Left ventricle myocardium superior (tissue), 1 donor: ENCODE data around the gene RCSD1. TPM values are rescaled to one million over a fixed set of nuclear protein-coding genes. Genes with fewer than 3 reads are reported as not detected.

Experiments
- ATAC-seq: fragments of 200-7000 bp; cut with Tn5 transposase; one replicate; pipeline ENCODE4 v1.9.1; 2020; ENCODE audit warnings: mild to moderate bottlenecking, moderate library complexity
- DNase-seq: peaks from one replicate; pipeline ENCODE4 v3.0.0-alpha.2; 2020
- intact Hi-C: fragments of 100-400 bp; cut with micrococcal nuclease; formaldehyde crosslinking; loops from one replicate; pipeline ENCODE4 v1.11.0; 2022
- total RNA-seq: library from RNA; stranded (reverse); fragmentation: NEBNext Ultra II Directional; extraction: Animal tissue kit (Norgen Biotek cat#: 25700); gene quantifications from one replicate; pipeline ENCODE4 v1.2.1, GENCODE V29; 2021
- donor health status: DM: no; HTN: yes; CAD: no; lungs with severe emphysema.

The RCSD1 gene
- total RNA-seq, 1 donor from 2014 or later = 45.3 TPM

DNA sequence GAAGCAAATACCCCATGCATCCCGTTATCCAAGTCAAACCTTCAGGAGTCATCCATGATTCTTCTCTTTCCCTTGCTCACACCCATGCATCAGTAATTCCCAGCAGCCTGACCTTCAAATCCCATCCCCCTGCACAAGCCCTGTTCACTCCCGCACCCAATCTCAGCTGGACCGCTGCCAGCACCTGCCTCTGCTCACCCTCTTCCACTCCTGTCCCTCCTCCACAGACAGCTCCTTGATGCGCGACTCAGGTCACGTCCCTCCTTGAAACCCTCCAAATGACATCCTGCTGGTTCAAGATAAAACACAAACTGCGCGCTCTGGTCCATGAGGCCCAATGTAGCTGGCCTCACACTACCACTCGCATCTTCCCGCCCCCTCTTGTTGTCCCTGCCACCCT lies 48.4 kb downstream of the RCSD1 start:
- intact Hi-C loops = no loop called here
- peak; percentile 31 for DNase-seq
- ATAC-seq = no peak

DNA sequence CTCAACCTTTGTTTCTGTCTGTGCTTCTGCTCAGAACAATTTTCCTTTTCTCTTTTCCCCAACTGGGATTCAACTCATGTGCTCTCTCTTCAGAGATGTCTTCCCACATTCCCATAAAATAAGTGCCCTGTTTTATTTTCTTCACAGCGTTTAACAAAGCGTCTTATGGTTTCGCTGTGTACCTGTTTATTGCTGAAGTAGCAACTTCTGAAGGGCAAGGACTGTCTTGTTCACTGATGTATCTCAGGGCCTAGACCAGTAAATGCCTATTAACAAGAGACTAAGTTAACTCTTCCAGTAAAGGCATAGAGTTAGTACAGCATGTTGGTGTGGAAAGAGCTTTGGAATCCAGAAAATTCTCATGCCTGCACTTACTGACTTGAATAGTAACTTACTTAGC lies 48.8 kb downstream of the RCSD1 start:
- ATAC-seq (no peak), DNase-seq (no peak)
- intact Hi-C loops = no loop called here

DNA sequence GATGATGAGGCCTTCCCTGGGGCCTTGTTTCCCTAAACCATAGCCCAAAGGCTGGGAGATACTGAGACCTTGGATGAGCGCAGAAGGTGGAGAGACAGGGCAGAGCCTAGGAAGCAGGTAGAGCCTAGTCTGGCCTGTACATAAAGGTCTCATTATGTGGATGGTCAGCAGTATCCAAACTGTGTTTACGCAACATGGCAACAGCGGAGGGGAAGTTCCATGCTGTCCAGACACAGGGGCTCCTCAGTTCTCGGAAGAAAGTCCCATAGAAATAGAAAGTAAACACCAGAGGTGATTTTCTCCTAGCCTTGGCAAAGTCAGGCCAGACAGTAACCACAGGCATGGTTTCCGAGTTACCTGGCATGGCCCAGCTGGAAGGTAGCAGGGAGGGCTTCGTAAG lies 49.7 kb downstream of the RCSD1 start:
- intact Hi-C loops = no loop called here
- no peak for ATAC-seq
- no peak for DNase-seq

DNA sequence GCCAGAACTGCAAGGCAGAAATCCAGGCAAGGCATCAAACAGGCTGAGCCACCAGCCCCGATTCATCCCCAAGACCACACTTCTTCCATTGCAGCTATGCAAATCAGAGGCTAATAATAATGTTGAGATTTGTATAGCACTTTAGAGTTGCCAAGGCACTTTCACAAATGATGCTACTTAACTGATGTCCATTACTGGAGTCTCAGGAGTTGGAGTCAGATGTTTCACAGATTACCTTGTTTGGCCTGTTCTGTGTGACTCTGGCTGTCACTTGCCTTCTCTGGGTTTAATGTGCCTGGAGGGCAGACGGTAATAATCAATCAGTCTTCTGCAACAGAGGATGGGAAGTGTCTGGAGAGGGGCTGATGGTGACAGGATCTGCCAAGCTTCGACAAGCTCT lies 51.0 kb downstream of the RCSD1 start:
- no peak for DNase-seq
- intact Hi-C loops = no loop called here
- ATAC-seq = no peak

DNA sequence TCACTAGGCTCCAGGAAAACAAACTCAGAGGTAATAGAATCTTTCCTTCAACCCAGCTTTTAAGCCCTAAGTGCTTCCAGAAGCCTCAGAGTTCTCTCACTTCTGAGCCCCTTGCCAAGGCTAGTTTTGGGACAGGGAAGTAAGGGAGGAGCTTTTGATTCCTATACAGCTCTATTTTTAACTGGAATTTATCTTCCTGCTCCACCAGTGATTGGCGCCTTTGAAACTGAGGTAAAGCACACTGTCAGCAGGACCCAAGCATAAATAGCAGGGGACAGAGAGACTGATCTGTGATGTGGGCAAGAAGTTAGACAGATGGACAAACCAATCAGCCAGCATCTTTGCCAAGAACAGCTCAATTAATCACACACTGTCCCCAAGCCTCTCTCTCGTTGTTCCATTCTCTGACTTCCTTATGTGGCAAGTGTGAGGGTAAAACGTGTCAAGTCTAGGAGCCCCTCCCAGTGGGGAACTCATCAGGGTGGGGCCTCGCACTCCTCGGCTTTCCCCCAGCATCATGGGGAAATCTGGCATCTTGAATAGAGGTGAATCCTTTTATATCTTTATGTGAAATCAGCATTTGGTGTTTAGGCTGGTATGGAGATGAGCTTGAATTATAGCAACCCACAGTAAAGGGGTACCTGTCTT lies 51.5 kb downstream of the RCSD1 start:
- intact Hi-C loops = no loop called here
- peak; percentile 76 for ATAC-seq
- peak; percentile 38 for DNase-seq

DNA sequence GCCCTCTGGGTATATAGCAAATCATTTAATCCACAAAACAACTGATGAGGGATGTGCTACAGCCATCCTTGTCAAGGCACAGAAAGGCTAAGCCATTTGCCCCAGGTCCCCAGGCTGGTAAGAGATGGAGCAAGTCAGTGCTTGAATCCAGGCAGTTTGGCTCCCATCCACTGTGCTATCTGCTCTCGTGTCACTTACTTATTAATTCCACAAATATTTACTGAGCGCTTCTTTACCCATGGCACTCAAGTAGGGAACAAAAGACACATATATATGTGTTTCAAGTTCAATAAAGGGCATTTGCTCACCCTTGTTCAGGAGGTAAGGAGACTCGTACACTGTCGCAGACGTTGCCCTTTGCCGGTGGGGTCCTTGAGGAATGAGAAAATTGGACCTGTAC lies 53.2 kb downstream of the RCSD1 start:
- ATAC-seq = no peak
- intact Hi-C loops = no loop called here
- DNase-seq = no peak

DNA sequence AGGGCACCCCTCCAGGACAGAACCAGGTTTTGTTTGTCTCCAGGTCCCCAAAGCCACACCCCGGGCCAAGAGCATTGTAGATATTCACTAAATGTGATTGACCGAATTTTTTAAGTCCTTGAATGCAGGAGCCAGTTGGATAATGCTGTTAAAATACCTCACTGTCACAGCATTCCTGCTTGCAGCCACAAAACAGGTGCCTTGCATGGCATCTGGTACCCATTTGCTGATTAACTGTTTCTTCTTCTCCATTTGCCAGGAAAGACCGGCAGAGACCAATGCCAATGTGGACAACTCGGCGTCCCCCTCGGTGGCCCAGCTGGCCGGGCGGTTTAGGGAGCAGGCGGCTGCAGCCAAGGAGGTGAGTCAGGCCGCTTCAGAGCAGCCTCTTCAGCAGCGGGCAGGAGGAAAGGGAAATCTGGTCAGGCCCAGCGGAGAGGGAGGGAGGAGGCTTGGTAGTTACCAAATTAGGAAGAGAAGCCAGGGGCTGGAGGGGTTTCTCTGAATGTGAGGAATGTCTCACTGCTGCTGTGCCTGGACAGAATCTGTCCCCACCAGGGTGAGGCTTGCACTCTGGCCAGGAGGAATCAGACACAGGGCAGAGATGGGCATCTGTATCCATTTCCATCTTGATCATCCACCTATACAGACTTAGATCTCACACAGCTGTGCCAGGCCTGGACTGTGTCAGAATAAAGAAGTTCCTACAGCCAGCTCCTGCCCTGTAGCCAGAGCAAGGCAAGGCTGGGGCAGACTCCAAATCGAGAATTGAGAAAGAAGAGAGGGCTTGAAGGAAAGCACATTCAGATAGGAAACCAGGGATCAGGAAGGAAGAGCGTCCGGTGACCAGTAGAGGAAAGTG lies 53.8 kb downstream of the RCSD1 start:
- intact Hi-C loops = no loop called here
- ATAC-seq = peak; percentile 47
- DNase-seq = peak; percentile 58

DNA sequence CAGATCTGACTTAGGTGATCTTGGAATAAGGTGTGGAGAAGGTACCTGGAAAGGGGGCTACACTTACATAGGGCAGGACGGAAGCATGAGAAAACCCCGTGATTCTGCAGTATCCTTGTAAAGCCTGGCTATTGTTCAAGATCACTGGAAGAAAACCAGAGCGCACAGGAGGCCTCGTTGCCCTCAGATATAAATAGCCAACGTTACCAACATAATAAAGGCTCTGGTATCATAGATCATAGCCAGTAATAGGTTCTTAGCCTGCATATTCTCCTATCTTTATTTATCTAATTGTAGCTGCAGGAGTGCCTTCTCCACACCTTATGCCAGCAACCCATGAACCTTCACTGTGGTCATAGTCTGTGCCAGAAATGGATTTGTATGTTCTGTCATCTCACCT lies 55.8 kb downstream of the RCSD1 start:
- intact Hi-C loops = no loop called here
- DNase-seq (no peak), ATAC-seq (peak; percentile 47)

DNA sequence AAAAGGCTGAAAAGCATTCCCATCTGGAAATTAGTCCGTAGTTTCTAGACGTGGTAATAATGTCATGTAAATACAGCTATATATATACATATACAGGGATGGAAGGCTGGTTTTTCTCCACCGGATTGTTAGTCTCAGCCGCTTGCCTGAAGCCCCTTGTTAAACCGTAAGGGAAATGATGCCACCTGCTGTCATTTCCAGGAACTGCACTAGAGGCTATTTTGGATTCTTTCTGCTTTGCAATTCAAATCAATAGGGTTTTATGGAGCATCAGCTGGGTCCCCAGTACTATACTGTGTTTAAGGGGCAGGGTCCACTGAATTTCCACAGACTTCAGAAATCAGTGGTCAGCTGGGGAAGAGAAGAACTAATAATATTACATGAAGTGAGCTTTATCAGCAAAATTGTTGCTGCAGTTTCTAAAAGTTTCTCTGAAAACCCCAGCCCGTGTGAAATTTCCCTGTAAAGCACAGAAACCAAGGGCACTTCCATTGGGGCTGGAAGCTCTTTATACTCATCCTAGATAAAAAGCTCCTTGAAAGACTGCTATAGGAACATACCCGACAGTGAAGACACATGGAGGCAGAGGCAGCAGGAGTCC lies 58.0 kb downstream of the RCSD1 start:
- peak; percentile 35 for DNase-seq
- intact Hi-C loops = loop anchor here (2.0 kb wide), 1 partner anchor 87 kb away; no protein-coding TSS in a partner anchor

DNA sequence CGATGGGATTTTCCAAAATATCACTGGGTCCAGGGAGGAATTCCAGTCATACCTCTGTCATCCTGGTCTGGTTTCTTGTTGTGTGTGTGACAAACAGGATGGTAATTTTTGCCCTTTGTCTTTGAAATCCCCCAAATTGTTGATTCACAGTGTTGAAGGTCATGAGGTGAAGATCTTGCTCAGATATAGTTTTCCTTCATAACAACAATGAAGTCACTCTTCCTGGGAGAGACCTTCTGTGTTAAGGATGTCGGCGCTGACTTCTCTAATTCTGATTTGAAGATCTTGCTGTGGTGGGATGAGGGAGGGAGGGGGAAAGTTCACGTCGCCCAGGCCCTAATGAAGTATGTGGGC lies 59.5 kb downstream of the RCSD1 start:
- intact Hi-C loops = loop anchor here (2.0 kb wide), 1 partner anchor 89 kb away; no protein-coding TSS in a partner anchor
- no peak for DNase-seq
- no peak for ATAC-seq

More for the DNA sequence above, 58.0 kb downstream of the RCSD1 start:
- ATAC-seq = peak; percentile 45

DNA sequence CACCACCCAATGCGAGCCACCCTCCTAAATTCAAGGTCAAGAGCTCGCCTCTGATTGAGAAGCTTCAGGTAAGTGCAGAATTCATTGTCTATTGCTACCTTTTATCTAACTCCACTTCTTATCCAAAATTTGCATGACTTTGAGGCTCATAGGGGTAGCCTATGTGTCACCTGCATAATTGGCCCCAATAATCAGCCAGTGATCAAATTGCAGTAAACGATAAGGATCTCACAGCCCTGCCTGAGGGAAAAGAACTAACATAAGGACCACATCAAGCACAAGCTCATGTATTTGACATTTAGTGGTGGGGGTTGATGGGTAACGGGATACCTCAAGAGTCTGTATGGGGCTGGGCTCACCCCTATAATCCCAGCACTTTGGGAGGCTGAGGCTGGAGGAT lies 60.0 kb downstream of the RCSD1 start:
- intact Hi-C loops = no loop called here
- no peak for ATAC-seq

DNA sequence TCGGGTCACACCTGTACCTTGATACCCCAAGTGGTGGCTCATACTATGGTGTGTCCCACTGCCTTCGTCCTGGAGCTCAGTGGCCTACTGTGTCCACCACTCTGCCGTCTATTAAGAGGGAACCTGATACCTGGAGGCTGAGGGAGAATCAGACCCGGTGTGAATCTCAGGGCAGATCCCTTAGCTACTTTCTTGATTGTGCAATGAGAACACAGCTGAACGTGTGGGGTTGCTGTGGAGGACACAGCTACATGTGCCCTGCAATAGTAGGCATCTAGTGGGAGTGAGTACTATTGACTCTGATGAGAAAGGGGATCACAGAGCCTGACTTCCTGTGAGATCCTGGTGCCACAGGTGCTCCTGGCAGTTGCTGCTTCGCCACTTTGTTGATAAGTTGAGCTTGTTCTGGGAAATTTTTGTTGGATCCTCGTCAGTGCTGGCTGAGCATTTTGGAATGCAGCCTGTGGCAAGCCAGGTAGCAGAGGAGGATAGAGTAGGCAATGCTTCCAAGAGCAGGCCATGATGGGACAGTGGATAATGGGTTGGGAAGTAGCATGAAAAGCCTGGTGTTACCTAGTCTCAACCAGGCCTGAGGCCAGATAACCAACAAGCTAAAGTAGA lies 63.5 kb downstream of the RCSD1 start:
- no peak for ATAC-seq
- DNase-seq = no peak
- intact Hi-C loops = no loop called here

More for the DNA sequence above, 60.0 kb downstream of the RCSD1 start:
- no peak for DNase-seq

DNA sequence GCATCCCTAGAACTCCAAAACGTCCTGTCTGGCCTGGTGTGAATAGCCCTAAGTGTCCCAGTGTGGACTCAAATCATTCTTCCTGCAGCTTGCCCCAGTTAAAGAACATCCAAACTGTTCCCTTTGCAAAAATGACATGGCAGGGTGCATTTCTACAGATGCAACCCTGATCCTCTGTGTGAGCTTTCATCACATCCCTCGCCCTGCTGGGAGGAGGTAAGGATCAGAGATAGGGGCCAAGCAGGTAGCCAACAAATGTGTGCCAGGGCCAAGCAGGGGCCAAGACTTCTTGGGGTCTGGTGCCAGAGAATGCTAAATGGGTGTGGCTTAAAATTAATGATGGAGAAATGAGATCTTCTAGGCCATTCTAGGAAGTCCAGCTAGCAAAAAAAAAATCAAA lies 64.7 kb downstream of the RCSD1 start:
- ATAC-seq (no peak), DNase-seq (no peak)
- intact Hi-C loops = no loop called here

DNA sequence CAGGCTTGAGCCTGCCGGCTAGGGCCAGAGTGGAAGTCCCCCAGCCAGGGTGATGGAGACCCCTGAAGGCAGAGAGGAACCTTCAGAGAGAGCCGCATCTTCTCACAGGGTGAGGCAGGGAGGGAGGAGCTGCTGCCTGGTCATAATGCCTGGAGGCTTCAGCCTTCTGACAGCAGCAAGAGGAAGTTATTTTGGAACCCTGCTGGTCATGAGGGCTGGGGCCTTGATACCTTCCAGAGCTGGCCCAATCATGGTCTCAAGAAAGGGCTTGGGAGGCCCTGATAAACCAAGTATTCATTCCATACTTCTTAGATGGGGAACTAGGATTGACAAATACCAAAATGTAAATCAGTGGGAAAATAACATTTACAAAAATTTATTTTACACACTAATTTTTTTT lies 65.1 kb downstream of the RCSD1 start:
- DNase-seq (no peak), ATAC-seq (no peak)
- intact Hi-C loops = no loop called here

DNA sequence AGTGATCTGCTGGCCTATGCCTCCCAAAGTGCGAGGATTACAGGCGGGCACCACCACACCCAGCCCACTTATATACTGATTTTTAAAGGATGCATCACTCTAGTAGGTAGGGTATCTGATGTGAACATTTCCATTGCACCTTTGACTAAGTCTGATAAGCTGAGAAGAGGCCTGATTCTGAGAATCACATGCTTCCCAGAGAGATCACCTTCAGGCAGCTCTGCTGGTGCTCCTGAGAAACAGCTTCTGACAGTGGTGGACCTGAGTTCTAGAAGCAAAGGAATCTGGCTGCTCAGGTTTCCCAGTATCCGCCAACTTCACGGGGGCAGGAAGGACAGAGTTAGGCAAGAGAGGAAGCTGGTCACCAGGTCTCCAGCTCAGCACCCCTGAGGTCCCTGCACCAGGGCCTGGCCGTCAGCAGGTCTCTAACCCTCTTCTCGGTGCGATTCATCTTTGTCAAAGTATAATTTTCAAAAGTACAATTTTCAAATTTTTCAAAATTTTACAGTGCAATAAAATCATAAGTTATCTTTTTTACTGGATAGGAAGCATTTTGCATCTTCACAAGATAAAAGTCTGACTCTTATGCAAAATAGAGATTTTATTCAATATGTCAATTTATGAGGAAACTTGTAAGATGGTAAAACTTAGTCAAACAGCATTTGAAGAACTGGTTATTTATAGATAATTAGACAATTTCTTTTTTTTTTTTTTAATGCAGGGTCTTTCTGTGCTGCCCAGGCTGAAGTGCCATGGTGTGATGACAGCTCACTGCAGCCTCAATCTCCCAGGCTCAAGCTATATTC lies 65.9 kb downstream of the RCSD1 start:
- DNase-seq = no peak
- no peak for ATAC-seq
- intact Hi-C loops = no loop called here

DNA sequence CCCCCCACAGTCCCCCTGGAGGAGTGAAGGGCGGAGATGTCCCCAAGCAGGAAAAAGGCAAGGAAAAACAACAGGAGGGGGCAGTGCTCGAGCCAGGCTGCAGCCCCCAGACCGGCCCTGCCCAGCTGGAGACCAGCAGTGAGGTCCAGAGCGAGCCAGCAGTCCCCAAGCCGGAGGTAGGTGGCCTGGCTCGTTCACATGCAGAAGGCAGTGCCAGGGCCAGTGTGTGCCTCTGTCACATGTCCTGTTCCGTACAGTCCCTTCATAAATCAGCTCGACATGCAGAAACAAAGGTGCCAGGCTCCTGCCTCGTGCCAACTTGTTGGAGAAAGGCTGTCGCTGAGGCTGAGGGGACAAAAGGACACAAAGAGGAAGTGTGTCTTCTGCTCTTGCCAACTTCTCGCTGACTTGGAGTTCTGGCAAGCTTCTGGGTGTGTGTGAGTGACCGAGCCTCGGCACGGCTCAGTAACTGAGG lies 67.7 kb downstream of the RCSD1 start:
- DNase-seq (peak; percentile 89), ATAC-seq (peak; percentile 96)
- intact Hi-C loops = no loop called here

DNA sequence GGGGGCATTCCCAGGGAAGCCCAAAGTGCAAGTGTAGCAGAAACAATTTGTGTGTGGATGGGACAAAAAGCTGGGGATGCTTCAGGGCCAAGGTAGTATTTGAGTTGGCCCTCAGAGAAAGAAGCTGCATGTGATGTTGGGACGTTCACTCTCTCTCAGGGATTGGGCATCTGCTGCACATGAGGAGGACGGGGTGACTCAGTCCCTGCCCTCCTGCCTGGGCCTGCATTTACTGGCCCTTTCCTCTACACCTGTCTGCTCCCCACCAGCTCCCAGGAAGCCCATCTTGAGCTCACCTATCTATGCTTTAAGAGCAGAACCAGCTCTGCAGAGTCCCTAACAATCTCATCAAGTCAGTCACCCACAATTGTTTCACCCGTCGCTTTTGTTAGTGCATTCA lies 68.3 kb downstream of the RCSD1 start:
- intact Hi-C loops = no loop called here
- ATAC-seq (no peak), DNase-seq (no peak)

DNA sequence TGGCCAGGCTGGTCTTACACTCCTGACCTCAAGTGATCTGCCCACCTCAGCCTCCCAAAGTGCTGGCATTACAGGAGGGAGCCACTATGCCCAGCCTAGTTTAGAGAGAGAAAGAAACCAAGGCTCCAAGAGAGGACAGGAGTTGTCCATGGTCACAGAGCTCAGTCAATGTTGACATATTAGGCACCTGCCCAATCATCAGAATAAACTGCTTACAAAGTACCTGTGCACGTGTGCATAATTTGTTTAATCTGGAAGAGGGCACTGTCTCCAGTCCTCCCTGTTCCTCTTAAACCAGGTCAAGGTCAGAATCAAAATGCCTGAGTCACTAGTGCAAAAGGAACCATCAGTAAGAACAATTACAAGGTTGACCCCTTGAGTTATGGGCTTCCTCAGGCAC lies 71.5 kb downstream of the RCSD1 start:
- intact Hi-C loops = no loop called here
- no peak for DNase-seq
- ATAC-seq = no peak

DNA sequence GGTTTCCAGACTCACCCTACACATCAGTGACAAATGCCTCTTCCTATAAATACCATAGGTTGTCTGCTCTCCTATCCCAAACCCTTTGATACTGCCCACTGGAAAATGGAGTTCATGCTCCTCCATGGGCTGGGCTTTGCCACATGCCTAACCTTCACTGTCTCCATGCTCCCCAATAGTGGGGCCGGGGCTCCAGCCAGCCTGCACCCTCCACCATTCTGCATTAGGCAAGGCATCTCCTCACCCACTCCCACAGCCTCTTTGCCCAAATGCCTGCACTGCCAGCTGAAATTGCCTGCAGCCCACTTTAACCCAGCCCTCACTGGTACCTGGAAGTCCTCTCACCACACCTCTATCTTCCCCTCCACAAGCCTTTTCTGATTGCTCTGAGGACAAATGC lies 73.5 kb downstream of the RCSD1 start:
- DNase-seq = no peak
- intact Hi-C loops = no loop called here
- ATAC-seq = no peak
